ENCODE measurements around the gene NPDC1. TPM values are rescaled to one million over a fixed set of nuclear protein-coding genes. Genes with fewer than 3 reads are reported as not detected.
A peak's percentile ranks its signal among the peaks of the same experiment; 100 is the strongest.

NPDC1 gene
- total and polyA plus RNA-seq, 11 donors = 38.4 to 114 (median 55.1) TPM

DNA sequence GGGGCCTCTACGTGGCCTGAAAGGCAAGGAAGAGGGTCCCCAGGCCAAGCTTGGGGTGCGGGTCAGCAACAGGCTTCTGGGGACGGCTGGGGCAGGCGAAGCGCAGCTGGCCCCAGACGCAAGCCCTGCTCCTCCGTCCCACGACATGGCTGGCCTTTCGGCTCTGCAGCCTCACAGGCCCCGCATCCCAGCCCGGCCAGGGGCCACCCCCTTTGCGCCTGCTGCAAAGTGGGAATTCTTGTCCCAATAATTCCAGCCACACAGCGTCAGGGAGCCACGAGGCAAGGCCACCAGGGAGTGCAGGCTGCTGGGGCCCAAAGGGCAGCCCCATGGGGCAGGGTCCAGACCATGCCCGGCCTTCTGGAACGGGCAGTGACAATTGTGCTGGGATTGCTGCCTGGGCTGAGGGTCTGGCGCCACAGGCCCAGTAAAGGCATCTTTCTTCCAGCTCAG, 9.0 kb upstream of the NPDC1 start:
- no peaks in the 10 kb centered on the region for H3K9me3 ChIP-seq
- no peaks in the 10 kb centered on the region for H3K36me3 ChIP-seq
- intact Hi-C loops (cut with DNase I) = no loop called here
- TF ChIP-seq, protein P1, sequence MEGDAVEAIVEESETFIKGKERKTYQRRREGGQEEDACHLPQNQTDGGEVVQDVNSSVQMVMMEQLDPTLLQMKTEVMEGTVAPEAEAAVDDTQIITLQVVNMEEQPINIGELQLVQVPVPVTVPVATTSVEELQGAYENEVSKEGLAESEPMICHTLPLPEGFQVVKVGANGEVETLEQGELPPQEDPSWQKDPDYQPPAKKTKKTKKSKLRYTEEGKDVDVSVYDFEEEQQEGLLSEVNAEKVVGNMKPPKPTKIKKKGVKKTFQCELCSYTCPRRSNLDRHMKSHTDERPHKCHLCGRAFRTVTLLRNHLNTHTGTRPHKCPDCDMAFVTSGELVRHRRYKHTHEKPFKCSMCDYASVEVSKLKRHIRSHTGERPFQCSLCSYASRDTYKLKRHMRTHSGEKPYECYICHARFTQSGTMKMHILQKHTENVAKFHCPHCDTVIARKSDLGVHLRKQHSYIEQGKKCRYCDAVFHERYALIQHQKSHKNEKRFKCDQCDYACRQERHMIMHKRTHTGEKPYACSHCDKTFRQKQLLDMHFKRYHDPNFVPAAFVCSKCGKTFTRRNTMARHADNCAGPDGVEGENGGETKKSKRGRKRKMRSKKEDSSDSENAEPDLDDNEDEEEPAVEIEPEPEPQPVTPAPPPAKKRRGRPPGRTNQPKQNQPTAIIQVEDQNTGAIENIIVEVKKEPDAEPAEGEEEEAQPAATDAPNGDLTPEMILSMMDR (IDR thresholded peaks at IDR 0.05) = no peak
- TF ChIP-seq POLR2A (IDR thresholded peaks at IDR 0.05) = no peak
- peaks cover 3 to 48% (median 21%) of the 10 kb centered on the region in 9 donors for H3K27me3 ChIP-seq
- H3K4me3 ChIP-seq = peak overlapping the region in 2 of 12 donors; percentile 4 to 13
- ATAC-seq (peak in 2 of 4 donors; percentile 4 to 7), DNase-seq (no peak)
- peak overlapping the region; percentile 49 to 89 (median 81) for H3K27ac ChIP-seq
- WGBS, 4 donors = 57 to 75% (median 62%) methylated on average over 11 to 17 of the region's 17 CpGs
- H3K4me1 ChIP-seq = peaks cover 15 to 49% (median 34%) of the 10 kb centered on the region in 12 donors

DNA sequence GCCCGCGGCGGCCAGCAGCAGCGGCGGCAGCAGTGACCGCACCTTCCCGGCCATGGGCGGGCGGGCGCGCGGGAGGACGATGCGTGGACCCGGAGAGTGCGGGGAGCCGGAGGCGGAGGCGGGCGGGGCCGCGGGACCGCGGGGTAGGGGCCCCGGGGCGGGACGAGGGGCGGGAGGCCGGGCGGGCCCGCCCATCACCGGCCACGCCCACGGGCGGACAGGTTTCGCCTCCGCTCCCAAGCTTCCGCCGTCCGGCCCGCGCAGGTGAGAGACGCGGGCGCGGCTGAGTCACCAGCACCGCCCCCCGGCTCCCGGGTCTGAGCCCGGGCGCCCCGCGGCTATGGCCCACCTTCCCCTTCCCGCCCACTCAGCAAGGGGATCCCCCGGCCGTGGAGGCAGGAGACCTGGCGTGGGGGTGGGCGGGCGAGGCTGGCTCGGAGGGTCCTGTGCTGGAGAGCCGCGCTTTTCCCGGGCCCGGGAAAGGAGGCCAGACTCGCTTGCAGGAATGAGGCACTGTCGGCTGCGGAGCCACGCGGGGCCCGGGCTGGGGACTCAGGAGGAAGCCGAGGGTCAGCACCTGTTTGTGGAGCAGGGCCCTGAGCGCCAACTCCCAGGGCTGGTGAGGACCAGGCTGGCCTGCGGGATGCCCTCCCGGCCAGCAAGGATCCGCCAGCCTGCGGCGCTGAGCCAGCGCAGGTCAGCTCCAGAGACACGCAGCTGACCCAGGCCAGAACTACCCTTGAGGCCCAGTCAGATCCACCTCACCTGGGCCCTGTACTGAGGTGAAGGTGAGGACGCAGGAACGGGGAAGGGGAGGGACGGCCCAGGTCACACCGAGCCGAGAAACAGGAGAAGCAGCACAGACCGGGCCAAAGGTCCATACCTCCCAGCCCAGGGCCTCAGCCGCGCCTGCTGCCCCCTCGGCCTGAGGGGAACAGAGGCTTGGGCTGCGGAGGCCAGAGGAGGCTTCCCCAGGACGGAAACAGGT, 8.3 kb upstream of the NPDC1 start, which contains the start of gene ENTPD2:
Gene ENTPD2 (minus strand): TSS at position 118 of the 988 bp plus-strand sequence. CDS start 64 bp downstream, at position 54.
- Histone ChIP-seq H3K9me3 (no peaks in the 10 kb centered on the region), H3K36me3 (no peaks in the 10 kb centered on the region), H3K27me3 (peaks cover 3 to 54% (median 26%) of the 10 kb centered on the region in 9 donors), H3K4me1 (peaks cover 15 to 49% (median 34%) of the 10 kb centered on the region in 12 donors), H3K4me3 (peak within 1 kb of the TSS; percentile 24 to 55 (median 46)), H3K27ac (peak within 1 kb of the TSS; percentile 49 to 89 (median 81))
- intact Hi-C loops (cut with DNase I) = no loop called here
- no peak for DNase-seq
- TF ChIP-seq, protein P1 (IDR thresholded peaks at IDR 0.05) = no peak
- no peak for TF ChIP-seq POLR2A (IDR thresholded peaks at IDR 0.05)
- WGBS, 4 donors = 20 to 53% (median 31%) methylated on average over 31 to 90 of the region's 90 CpGs
- no peak for ATAC-seq

DNA sequence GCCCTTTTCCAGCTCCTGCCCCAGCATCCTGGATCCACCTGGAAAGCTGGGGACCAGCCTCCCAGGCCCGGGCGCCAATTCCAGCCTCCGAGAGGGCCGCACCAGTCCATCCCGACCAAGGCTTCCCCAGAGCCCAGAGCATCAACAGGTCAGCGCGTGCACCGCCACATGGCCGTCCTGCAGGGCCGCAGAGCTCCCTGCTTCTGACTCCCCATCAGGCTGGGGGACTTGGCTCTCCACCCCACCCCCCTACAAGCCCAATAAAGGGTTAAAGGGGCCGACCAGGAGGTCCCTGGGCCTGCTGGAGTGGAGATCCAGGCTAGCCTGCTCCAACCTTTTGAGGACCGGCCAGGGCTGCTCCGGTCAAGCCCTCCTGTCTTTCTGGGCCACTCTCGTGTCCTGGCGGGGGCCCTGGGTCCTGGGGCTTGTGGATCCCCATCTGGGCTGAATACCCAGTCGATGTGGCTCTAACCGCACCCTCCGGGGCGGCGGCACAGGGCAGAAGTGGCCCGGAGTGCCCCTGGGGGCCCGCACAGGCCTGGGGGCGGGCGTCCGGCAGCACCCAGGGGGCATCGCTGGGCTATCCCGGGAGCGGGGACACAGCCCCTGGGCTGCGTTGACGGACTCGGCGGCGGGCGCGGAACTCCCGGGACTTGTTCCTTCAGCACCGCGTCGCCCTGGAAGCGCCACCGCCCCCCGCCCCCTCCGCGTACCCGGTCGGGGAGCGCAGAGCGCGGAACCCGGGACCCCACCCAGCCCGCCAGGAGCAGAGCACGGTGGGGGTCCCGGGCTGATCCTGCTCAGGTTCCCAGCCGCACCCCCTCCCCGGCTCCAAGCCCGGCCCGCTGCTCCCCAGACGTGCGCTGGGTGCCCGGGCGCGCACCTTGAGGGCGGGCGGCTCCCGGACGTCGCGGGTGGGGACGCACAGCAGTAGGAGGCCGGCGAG, 7.3 kb upstream of the NPDC1 start:
- TF ChIP-seq, protein P1 (IDR thresholded peaks at IDR 0.05) = no peak
- TF ChIP-seq POLR2A (IDR thresholded peaks at IDR 0.05) = no peak
- H3K27me3 ChIP-seq = peaks cover 5 to 62% (median 34%) of the 10 kb centered on the region in 9 donors
- H3K36me3 ChIP-seq = no peaks in the 10 kb centered on the region
- intact Hi-C loops (cut with DNase I) = no loop called here
- H3K27ac ChIP-seq = peak overlapping the region in 6 of 12 donors; percentile 34 to 89 (median 80)
- no peak for ATAC-seq
- DNase-seq = no peak
- peak overlapping the region; percentile 24 to 55 (median 46) for H3K4me3 ChIP-seq
- H3K4me1 ChIP-seq = peaks cover 15 to 52% (median 34%) of the 10 kb centered on the region in 12 donors
- WGBS, 4 donors = 6 to 19% (median 12%) methylated on average over 19 to 71 of the region's 71 CpGs
- H3K9me3 ChIP-seq = no peaks in the 10 kb centered on the region
